GM18499 (cell line): ENCODE results near the gene ENDOD1.

ENCODE experiments used
- ATAC-seq: cut with Tn5 transposase; IDR thresholded peaks from one replicate; pipeline ENCODE4 v1.9.1; 2021; ENCODE audit warnings: moderate number of reproducible peaks; ENCODE audit not compliant: insufficient read depth, unreplicated experiment

Gene ENDOD1

DNA sequence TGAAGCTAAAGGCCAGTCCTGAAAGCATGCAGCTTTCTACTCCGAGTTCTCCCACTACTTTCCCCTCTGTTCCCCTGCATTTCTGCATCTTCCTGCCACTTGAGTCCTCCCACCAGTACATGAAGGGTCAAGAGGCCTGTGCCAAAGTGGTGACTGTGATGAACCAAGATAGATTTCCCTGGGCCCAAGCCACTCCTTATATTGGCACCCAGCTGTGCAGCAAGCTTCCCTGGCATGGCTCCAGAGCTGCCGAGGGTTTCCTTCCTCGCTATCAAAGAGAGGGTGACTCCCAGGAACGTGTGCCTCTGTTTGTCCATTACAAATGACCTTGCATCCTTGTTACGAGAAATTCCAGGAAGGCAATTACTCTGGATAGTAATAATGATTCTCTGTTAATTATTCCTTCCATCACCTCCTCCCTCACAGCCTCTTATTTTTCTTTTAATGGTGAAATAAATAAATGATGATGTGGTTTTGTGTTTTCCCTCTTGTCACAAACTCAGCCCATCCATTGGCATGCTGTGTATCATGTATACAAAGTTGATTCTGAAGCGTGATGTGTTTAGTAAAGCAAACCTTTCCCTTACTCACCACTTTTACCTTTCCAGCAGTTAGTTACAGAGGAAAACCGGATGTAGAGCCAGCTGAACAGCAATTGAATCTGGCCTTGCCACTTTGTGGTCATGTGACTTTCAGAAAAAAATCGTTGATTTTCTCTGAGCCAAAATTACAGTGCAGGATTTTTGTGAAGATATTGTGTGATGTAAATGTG, 14.7 kb upstream of the ENDOD1 start:
- ATAC-seq, result no peak

DNA sequence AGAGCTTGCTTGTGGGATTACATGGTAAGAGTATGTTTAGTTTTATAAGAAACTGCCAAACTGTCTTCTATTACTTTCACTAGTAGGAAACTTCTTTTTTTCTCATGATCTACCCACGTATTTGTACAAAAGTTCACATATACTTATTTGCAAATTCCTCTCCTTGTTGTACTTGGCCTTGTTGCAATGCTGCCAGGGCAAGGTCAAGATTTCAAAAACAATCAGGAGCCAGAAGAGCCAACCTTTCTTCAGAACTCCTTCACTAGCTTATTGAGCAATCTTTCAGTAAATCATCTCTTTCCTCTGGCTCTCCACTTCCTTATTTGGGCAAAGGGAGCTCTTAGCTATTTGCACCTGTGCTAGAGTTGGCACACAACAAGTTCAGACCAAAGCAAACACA, 13.2 kb upstream of the ENDOD1 start:
- peak; percentile 58 for ATAC-seq

DNA sequence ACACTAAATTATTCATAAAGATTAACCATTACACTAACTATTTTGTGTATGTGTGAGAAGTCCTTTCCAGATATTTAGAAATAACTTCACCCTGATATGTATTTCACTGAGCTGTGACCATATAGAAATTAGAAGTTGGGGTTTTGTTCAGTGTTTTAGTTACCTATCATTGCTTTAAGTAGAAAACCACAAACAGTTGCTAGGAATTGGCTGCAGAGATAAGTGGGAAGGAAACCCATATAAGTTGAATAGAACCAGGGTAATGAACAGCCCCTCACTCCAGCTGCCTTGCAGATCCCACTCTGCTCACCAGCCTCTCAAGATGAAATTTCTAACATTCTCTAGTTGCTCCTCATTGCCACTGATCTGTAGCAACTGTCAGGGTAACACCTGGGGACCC, 12.7 kb upstream of the ENDOD1 start:
- no peak for ATAC-seq

DNA sequence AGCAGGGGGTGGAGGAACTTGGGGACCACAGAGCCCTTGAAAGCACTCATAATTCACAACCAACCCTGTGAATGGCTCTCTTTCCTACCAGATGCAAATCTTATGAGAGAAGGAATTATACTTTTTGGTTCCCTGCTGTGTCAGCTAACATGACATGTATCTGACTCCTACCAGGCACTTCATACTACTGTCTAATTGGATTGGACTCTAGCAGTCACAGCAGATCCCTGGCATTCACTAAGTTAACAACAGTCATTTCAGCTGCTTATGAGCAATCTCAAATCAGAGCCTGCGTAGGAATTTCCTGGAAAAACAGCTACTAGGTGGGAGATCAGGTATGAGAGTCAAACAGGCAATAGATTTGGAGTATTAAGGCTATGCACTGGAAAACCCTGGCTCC, 11.1 kb upstream of the ENDOD1 start:
- ATAC-seq, result no peak

DNA sequence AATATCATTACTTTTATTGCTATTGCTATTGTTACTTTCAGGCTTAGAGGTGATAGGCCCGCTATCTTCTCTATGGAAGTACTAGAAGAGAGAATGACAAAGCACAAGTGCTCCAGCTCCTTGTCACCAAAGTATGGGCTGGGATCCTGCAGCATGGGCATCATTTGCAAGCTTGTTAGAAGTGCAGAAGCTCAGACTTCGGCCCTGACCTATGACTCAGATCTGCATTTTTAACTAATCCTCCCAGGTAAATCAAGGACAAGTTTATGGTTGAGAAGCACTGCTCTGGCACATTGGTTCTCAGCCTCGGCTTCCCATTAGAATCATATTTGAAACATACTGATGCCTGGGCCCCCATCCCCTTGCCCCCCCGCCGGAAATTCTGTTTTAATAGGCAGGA, 8.6 kb upstream of the ENDOD1 start:
- no peak for ATAC-seq

DNA sequence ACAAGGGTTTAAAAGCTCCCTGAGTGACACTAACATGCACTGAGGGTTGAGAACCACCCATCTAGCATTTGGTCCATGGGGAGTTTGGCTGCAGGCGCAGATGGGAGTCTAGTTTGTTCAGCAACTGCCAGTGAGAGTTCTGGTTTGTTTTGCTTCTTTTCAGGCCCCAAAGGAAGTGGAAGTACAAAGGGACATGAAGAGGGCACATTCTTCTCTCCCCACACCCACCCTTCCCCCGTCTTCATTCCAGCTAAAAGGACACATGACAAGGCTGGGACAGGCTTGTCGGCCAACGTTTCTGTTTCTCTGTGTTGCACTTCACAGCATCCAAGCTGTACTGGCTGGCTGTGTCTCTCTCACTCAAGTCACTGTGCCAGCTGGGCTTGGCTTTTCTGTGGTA, 8.2 kb upstream of the ENDOD1 start:
- ATAC-seq, result no peak

DNA sequence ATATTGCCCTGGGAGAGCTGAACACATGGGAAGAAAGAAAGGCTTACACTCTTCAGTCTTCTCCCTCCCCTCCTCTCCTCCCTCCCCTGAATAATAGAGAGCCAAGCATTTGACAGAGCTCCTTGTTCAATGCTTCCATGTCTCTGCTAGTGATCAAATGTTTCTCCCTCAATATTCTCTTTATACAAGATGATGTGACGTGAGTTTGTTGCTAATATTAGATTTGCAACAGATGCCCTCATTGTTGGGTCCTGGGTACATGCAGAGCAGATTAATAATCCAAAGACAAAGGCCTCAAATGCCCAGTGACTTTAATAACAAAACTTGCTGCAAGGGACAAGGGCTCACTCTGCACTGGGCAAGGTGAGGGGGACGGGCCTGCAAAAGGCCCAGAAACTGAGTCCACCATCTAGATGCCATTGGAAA, 7.1 kb upstream of the ENDOD1 start:
- ATAC-seq, result no peak

DNA sequence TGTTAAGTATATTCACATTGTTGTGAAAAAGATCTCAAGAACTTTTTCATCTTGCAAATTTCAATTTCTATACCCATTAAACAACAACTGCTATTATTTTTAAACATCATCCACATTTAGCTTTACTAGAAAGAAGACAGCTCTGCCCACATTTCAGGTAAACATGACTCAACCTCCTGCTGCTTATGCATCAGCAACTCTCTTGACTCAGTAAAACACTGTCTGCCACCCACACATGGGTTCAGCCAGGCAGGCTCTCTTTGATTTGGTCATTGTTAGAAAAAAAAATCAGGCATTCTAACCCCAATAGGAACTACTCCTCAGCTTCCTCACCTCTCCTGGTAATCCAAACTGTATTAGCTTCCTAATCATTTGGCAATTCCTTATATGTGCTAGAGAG, 5.1 kb upstream of the ENDOD1 start:
- ATAC-seq, result no peak

DNA sequence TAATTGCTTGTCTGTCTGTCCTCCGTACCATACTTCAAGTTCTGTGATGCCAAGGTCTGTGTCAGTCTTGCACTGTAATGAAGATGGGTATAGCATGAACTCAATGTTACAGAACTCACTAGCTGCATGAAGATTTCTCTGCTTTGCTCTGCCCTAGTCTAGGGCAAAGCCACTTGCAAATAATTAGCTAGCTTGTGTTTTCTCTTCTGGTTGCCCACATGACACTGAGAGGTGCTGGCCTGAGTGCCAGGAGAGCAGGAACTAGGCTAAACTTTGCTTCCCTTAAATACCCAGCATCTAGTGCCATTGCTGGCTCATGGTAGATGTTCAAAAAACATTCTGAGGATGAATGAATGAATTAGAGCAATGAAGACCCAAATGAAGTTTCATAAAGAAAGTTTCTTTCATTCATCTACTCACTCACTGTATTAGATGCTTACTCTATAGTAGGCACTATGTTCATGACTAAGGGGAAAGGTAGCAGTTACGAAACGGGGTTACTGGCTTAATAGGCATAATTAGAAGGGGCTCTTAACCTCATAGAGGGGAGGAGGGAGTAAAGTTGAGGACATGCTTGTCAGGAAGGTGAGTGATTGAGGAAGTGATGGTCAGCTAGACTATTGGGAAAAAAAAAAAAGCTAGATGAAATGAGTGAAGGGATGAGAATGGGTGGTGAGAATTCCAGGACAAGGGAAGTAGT, 4.4 kb upstream of the ENDOD1 start:
- no peak for ATAC-seq

DNA sequence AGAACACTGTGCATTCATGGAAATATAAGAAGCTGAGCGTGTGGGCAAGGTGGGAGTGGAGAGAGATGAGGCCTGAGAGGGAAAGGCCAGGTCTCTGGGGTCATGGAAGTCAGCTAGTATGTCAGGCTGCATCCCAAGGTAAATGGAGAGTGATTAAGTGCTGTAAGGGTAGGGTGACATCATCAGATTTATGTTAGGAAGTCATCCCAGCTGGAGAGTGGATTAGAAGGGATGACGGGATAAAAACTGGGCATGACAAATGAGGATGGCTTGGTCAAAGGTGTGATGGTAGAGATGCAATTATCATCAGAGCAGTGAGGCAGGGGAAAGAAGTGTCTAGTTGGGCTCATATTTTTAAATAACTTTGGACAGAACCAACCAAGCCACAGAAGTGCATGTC, 3.5 kb upstream of the ENDOD1 start:
- ATAC-seq, result no peak

DNA sequence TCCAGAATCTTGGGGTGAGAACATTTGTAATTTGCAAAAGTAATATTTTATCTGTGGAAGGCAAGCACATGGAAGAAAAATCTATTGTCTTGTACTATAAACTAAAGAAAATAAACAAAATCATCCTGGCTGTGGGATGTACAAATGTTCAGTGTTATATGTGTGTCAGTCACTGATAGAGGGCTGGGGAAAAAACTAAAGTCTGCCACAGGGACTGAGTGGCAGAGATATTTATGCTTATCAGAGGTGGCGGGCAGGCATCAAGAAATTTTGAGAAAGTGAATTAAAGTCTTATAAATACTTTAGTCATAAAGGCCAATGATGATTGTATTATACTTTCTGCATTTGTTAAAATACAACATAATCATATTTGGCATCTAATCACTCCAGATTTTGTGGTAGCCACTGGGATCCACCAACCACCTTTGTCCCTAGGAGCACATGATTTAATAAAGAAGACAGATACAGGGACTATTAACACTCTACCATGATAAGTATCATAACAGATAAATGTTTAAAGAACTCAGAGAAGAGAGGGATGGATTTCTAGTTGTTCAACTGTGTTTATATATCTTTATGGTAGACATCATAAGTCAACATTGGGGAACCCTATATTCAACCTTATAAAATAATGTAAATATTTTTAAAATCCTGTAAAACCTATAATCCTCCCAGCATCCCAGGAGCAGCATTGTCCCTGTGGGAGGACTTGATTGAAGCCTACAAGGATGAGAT, 2.6 kb upstream of the ENDOD1 start:
- ATAC-seq, result no peak

DNA sequence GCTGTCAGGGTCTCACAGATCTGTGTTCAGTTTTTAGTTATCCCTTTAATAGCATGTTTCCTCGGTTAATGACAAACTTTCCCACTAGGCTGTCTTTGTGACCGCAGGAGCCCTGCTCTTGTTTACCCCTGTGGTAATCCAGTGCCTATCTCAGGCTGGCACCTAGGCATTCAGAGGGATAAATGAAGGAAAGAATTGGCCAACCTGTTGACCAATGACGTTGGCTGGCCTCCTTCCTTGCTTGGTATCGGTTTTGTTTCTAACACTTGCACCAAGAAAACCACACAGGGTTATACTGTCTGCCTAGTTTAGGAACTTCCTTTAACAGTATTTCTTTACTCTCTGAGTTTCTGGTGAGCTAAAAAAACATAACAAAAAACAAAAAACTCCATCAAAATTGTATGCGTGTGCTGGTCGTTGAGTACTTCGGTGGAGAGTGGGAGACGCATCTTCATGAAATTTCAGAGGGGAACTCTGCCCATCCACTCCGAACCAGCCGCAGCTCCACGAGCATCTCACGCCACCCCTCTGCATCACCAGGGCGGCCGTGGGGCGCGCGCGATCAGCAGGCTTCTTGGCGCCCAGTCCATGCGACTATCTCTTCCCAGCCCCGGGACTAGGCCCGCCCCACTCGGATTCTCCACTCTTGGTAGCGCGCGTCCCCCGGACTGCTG, 563 bp upstream of the ENDOD1 start:
- peak; percentile 29 for ATAC-seq

DNA sequence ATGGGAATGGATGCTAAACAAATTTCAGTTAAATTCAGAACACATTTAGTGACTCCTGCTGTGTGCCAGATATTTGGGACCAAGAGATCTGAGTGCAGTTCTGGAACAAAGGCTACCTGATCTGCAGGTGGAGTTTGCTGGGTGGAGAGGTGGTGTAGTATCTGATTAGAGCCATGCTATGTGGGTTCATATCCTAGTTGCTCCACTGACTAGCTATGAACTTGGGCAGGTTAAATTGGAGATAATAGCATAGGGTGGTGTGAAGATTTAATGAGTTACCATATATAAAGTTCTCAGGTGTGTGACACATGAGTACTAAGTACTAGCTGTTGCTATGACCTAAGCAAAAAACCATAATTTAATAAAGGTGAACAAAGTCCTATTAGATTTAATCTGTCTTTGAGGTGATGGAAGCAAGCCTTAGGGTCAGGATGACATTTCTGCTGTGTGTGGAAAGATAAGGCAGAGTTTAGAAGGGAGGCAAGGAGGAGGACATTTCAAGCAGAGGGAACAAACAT, 2.1 kb downstream of the ENDOD1 start:
- ATAC-seq, result no peak

DNA sequence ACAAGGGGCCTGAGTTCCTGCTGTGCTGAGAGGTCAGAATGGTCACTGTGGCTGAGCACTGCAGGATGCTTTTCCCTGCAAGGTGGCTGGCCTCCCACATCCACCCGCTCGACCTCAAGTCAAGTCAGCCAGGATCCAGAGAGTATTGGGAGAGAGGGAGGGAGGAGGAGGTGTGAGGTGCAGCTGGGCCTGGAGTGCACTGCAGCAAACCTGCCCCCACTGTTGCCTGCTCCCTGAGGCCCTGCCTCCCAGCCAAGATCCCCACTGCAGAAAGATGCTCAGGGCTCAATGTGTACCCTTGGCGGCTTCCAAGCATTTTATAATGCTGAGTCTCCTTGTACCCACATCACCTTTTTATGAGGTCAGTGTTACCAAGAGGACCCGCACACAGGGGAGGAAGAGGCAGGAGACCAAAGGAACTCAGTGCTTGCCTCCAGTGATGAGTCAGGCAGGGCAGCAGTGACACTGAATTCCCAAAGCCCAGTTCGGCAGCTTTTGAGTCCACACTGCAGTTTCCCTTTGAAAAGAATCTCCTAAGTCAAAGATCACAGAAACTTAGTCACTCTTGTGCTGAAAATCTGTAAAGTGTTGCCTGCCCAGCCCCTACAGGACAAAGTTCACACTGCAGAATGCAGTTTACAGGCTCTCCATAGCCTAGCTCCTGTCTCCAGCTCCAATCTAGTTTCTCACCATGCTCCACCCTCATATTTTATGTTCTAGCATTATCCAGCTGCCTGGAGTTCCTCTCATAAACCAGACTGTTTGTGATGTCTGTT, 3.1 kb downstream of the ENDOD1 start:
- no peak for ATAC-seq

DNA sequence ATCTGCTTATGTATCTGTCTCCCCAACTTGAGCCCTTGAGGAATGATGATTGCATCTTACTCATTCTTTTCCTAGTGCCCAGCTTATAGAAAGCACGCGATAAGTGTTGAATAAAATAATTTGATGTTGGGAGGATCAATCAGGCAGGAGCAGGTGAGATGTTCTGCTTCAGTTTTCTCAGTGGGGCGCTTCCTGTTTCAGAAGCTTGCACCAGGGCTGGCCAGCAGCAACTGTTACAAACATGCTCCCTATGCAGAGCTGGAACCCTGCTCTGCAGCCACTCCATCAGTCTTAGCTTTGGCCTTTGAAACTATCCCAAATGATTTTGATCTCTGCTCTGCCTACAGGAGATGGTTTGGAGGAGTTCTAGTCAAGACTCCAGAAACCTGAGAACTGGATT, 3.9 kb downstream of the ENDOD1 start:
- ATAC-seq, result no peak

DNA sequence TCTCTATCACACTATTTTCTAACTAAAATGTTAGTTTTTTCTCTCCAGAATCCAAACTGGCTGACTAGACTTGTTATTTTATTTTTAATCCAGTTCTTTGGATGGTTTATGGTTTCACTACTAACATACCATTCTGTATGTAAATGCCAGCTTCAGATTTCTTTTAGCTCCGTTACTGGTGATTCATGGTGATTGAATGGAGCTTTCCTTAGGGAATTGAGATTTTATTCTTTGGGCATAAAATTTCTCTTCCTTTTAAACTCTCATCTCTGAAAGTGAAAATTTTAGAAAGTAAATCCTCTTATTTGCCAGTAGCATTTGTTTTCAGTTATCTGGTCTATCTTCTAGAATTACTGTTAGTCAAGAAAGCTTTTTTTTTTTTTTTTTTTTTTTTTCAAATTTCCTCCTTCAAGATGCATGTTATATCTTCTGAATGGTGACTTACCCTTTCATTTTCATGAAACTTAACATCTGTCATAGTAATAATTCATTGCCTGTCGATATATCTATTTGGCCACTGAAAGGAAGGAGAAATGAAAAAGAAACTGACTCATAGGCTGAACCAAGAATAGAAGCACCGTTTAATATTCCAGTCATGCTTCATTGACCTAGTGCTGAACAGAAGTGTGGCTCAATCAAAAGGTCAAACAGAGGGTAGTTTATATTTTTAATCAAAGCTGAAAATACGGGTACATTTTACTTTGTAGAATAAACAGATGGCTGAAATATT, 6.4 kb downstream of the ENDOD1 start:
- peak; percentile 92 for ATAC-seq

DNA sequence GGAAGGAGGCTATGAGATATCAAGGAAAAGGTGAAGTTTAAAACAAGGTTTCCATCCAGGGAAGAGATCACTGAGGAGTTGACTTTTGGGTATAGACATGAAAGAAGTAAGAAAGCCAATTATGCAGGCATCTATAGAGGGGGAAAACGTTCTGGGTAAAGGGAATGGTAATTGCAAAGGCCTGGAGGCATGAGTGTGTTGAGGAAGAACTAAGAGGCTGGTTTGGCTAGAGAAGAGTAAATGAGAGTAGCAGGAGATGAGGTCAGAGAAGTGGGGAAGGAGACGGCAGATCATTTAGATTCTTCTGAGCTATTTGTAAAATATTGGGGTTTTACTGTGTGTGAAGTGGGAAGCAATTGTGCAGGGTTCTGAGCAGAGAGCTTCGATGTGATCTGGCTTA, 7.6 kb downstream of the ENDOD1 start:
- no peak for ATAC-seq

DNA sequence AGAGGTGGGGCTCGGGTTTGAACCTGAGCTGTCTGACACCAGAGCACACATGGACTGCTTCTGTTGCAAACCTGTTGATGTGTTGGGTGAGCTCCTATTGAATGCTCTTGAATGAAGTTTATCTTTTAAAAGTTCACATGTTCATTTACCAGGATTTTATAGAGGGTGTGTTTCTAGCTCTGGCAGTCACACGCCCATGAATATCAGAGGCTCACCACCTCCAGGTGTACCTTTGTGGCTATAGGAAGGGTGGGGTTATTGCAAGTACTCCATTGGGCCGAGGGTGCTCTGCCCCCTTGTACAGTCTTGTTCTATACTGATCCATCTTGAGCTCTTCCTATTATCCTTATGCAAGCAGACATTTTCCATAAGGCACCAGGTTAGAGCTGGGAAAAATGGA, 9.2 kb downstream of the ENDOD1 start:
- no peak for ATAC-seq

DNA sequence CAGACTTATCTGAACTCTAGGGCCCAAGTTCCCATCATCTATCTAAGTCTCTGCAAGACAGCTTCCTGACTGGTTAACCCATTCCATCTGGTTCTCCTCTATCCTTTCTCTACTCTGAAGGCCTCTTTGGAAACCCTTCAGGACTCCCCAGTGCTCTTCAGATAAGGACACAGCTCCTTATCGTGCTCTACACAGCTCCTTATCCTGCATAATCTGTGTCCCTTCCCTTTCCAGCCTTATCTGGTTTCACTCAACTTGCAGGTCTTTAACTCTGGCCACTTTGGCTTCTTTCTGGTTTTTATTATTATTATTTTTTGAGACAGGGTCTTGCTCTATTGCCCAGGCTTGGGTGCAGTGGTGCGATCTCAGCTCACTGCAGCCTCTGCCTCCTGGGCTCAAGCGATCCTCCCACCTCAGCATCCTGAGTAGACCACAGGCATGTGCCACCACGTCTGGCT, 10.6 kb downstream of the ENDOD1 start:
- ATAC-seq, result no peak
